Bronchial epithelial cell (primary cell): ENCODE measurements around the gene TLR10. TPM values are rescaled to one million over a fixed set of nuclear protein-coding genes. Genes with fewer than 3 reads are reported as not detected.
A peak's percentile ranks its signal among the peaks of the same experiment; 100 is the strongest.

Experiments used
- DNase-seq: peaks from one replicate; pipeline ENCODE4 v3.0.0-alpha.2; 2010; ENCODE audit warnings: low read depth
- FAIRE-seq: peaks from 2 replicates; lab custom pipeline; 2011; peaks lifted over from hg19 to GRCh38; lab: Jason Lieb, UNC
- H3K27me3 ChIP-seq: 2 replicates; pipeline ENCODE4 v1.5.1; 2011; ENCODE audit warnings: low read length; ENCODE audit not compliant: control insufficient read depth, insufficient read depth
- H3K36me3 ChIP-seq: 2 replicates; pipeline ENCODE4 v1.5.1; 2011; ENCODE audit warnings: low read length; ENCODE audit not compliant: control insufficient read depth, insufficient read depth
- H3K4me3 ChIP-seq: 2 replicates; pipeline ENCODE4 v1.5.1; 2011; ENCODE audit warnings: mild to moderate bottlenecking, low read depth, low read length, control low read depth
- CTCF ChIP-seq: IDR thresholded peaks from 2 replicates; pipeline ENCODE4 v1.5.1; 2011; ENCODE audit warnings: mild to moderate bottlenecking, moderate library complexity, low read length, control low read depth, inconsistent platforms; ENCODE audit not compliant: insufficient read depth, severe bottlenecking
- total RNA-seq: library from RNA; depleted of rRNA; stranded (reverse); fragments of >200 nt; gene quantifications from 2 replicates; pipeline ENCODE4 v1.2.1, GENCODE V29; 2014

Gene TLR10
- total RNA-seq, 1 donor from 2014 or later = not detected

- TF ChIP-seq CTCF = no peak
- FAIRE-seq (no peak), DNase-seq (peak; percentile 69)
- Histone ChIP-seq H3K4me3 (no peak overlapping the region), H3K36me3 (no peaks in the 10 kb centered on the region), H3K27me3 (no peaks in the 10 kb centered on the region)
Measured at GRCh38 chr4:38785041-38785790, 2.4 kb upstream of the TLR10 start.

DNA sequence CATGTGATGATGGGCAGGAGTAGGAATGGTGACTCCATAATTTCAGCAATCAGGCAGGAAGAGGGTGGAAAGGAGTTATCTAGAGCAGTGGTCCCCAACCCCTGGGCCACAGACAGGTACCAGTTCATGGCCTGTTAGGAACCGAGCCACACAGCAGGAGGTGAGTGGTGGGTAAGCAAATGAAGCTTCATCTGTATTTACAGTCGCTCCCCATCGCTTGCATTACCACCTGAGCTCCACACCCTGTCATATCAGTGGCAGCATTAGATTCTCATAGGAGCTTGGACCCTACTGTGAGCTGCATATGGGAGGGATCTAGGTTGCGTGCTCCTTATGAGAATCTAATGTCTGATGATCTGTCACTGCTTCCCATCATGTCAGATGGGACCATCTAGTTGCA lies 1.4 kb upstream of the TLR10 start:
- TF ChIP-seq CTCF = no peak
- DNase-seq (no peak), FAIRE-seq (no peak)
- Histone ChIP-seq H3K36me3 (no peaks in the 10 kb centered on the region), H3K4me3 (no peak overlapping the region), H3K27me3 (no peaks in the 10 kb centered on the region)

- DNase-seq (no peak), FAIRE-seq (no peak)
- Histone ChIP-seq H3K27me3 (no peaks in the 10 kb centered on the region), H3K4me3 (no peak overlapping the region), H3K36me3 (no peaks in the 10 kb centered on the region)
- TF ChIP-seq CTCF = no peak
Measured at GRCh38 chr4:38783109-38783460, 295 bp upstream of the TLR10 start.

DNA sequence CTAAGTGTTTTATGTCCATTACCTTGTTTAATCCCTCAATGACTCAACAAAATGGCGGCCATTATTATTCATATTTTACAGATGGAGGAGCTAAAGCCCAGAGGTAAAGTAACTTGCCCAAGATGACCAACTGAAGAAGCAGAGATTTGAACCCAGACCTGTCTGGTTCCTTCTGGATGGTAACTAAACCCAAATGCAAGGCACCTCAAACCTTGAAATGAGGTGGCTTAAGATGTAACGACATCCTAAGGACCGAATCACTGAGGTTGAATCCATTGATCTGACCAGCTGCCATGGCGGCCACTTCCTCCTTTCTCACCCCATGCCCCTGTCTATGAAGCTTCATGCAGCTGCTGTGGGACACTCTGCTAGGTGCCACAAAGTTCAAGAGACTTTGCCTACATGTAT lies 932 bp downstream of the TLR10 start:
- no peak for DNase-seq
- no peak for TF ChIP-seq CTCF
- no peaks in the 10 kb centered on the region for H3K27me3 ChIP-seq
- no peak overlapping the region for H3K4me3 ChIP-seq
- FAIRE-seq = no peak
- H3K36me3 ChIP-seq = no peaks in the 10 kb centered on the region

DNA sequence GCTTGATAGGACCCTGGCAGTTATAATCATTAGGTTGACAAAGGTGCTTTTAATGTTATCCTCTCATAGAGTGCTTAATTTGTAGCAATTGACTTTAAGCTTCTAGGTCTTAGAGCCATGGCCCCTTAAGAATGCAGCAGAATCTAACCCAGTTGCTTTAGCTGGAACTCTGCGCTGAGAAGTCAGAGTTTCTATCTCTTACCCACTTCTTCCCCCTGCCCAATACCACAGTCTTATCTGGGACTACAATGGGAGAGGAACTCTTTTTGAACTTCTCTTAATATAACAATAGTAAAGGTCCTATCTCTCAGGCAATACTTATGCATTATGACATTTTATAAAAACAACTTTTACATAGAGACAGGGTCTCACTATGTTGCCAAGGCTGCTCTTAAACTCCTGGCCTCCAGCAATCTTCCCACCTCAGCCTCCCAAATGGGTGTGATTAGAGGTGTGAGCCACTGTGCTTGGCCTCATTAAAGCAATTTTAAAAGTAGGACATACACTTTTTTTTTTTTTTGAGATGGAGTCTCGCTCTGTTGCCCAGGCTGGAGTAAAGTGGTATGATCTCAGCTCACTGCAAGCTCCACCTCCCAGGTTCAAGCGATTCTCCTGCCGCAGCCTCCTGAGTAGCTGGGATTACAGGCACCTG lies 1.8 kb downstream of the TLR10 start:
- TF ChIP-seq CTCF = no peak
- FAIRE-seq (no peak), DNase-seq (no peak)
- no peaks in the 10 kb centered on the region for H3K36me3 ChIP-seq
- H3K4me3 ChIP-seq = no peak overlapping the region
- H3K27me3 ChIP-seq = no peaks in the 10 kb centered on the region
